ENCODE data around the gene NGFR. TPM values are rescaled to one million over a fixed set of nuclear protein-coding genes. Genes with fewer than 3 reads are reported as not detected.

The NGFR gene
- total and polyA plus RNA-seq, 12 donors = 1.8 to 22.9 (median 4.7) TPM

DNA sequence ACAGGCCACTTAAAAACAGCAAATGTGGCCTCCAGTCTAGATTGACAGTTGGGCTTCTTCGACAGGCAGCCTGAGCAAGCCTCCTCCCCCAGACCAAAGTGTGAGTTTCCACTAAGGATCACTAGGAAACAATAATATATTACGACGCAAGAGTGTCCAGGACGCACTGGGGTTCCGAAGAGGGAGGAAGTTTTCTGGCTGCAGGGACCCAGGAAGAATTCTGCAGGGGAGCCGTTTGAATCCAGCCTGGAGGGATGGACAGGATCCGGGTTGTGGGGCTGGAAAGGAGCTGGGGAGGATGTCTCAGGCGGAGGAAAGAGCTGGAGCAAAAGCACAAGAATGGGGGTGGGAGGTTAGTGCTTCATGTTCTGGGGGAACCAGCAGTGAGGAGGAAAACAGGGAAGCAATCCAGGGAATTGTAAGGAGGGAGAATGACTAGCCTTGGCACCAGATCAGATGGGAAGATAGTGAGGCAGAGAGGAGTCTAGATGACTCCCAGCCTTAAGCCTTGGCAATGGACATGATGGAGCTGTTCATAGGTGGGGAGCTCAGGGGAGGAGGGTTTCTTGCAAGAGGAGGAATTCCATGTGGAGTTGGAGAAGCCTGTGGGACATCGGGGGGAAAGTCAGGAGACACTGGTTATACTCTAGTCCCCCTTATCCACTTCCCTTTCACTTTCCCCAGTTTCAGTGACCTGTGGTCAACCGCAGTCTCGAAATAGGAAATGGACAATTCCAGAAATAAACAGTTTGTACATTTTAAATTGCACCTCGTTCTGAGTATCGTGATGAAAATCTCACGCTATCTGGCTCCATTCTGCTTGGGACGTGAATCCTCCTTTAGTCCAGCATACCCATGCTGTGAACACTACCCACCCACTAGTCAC lies 26.6 kb downstream of the NGFR start:
- Histone ChIP-seq H3K27me3 (peaks cover 0 to 69% (median 0%) of the 10 kb centered on the region in 7 donors), H3K4me1 (peaks cover 0 to 31% (median under 1%) of the 10 kb centered on the region in 9 donors), H3K36me3 (no peaks in the 10 kb centered on the region), H3K4me3 (no peak overlapping the region), H3K9me3 (no peaks in the 10 kb centered on the region), H3K27ac (peak overlapping the region in 2 of 10 donors; percentile 1 to 51)
- TF ChIP-seq, protein P1, sequence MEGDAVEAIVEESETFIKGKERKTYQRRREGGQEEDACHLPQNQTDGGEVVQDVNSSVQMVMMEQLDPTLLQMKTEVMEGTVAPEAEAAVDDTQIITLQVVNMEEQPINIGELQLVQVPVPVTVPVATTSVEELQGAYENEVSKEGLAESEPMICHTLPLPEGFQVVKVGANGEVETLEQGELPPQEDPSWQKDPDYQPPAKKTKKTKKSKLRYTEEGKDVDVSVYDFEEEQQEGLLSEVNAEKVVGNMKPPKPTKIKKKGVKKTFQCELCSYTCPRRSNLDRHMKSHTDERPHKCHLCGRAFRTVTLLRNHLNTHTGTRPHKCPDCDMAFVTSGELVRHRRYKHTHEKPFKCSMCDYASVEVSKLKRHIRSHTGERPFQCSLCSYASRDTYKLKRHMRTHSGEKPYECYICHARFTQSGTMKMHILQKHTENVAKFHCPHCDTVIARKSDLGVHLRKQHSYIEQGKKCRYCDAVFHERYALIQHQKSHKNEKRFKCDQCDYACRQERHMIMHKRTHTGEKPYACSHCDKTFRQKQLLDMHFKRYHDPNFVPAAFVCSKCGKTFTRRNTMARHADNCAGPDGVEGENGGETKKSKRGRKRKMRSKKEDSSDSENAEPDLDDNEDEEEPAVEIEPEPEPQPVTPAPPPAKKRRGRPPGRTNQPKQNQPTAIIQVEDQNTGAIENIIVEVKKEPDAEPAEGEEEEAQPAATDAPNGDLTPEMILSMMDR (IDR thresholded peaks at IDR 0.05) = no peak
- WGBS, 2 donors = 58 to 66% methylated on average over 15 of the region's 15 CpGs
- intact Hi-C loops (cut with DNase I) = no loop called here
- ATAC-seq (no peak), DNase-seq (no peak)

DNA sequence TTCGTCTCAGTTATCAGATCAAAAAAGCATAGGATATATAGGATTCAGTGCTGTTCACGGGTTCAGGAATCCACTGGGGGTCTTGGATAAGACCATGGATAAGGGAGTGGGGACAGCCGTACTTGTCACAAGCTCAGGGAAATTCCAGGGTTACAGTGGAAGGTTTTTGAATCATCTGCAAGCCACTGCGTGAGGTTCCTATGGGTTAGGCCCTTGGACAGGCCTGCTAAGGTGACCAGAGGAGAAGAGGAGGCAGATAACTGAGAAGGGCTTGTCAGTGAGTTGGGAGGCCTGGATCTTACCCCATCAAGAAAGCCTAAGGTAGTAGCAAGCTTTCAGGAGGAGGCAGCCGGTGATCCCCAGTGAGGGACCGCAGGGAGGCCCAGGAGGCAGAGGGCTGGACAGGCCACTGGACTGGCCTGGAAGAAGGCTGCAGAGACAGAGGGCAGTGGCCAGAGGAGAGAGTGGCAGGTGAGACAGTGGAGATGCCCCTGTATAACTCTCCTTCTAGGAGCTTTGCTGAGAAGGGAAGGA lies 27.3 kb downstream of the NGFR start:
- peak overlapping the region in 2 of 10 donors; percentile 1 to 51 for H3K27ac ChIP-seq
- no peaks in the 10 kb centered on the region for H3K9me3 ChIP-seq
- no peaks in the 10 kb centered on the region for H3K36me3 ChIP-seq
- no peak for DNase-seq
- no peak for ATAC-seq
- no peak overlapping the region for H3K4me3 ChIP-seq
- 84 to 86% methylated on average over 6 of the region's 6 CpGs for WGBS, 2 donors
- peaks cover 0 to 76% (median 0%) of the 10 kb centered on the region in 7 donors for H3K27me3 ChIP-seq
- peaks cover 0 to 31% (median 0%) of the 10 kb centered on the region in 9 donors for H3K4me1 ChIP-seq
- intact Hi-C loops (cut with DNase I) = no loop called here
- TF ChIP-seq, protein P1 (IDR thresholded peaks at IDR 0.05) = no peak

GRCh38 chr17:49523196-49523595 lies 28.1 kb downstream of the NGFR start:
- H3K9me3 ChIP-seq = no peaks in the 10 kb centered on the region
- peaks cover 0 to 31% (median 0%) of the 10 kb centered on the region in 9 donors for H3K4me1 ChIP-seq
- WGBS, 2 donors = 87 to 89% methylated on average over 5 of the region's 5 CpGs
- intact Hi-C loops (cut with DNase I) = no loop called here
- ATAC-seq (no peak), DNase-seq (no peak)
- H3K4me3 ChIP-seq = no peak overlapping the region
- no peaks in the 10 kb centered on the region for H3K36me3 ChIP-seq
- TF ChIP-seq, protein P1 (IDR thresholded peaks at IDR 0.05) = no peak
- H3K27me3 ChIP-seq = peaks cover 0 to 76% (median 0%) of the 10 kb centered on the region in 7 donors
- H3K27ac ChIP-seq = no peak overlapping the region

DNA sequence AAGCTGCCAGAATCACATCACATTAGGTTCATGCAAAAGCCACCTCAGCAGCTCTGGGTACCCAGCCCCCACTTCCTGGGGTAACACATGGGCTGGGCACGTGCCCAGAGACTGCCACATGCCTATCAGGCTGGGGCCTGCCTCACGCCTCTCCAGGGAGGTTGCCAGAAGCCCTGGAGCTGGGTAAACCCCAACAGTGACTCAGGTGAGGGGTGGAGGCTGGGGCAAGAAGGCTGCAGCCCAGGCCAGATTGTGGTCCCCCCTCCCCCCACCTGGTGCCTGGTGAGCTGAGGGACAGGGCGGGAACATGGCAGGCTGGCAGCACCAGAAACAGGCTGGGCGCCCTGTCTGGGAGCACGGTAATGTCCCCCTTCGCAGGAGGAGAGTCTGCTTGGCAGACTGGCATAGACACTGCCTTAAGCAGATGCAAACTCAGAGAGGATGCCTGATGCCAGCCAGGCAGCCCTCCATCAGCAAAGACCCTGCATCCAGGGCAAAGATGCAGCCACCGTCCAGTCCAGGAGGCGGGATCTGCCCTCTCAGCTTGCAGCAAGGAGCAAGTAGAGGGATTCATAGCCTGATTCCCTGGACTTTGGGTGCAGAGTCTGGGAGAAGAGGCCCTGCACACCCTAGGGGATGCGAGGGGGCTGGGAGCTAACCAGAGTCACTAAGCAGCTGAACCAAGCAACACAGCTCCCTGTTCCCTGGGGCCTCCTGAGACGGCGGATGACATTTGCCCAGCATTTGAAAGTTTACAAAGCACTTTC lies 28.8 kb downstream of the NGFR start:
- Histone ChIP-seq H3K27ac (no peak overlapping the region), H3K4me1 (peaks cover 0 to 31% (median 0%) of the 10 kb centered on the region in 9 donors), H3K9me3 (no peaks in the 10 kb centered on the region), H3K36me3 (no peaks in the 10 kb centered on the region), H3K4me3 (no peak overlapping the region), H3K27me3 (peaks cover 0 to 77% (median 1%) of the 10 kb centered on the region in 7 donors)
- intact Hi-C loops (cut with DNase I) = no loop called here
- ATAC-seq (no peak), DNase-seq (no peak)
- WGBS, 2 donors = 83 to 85% methylated on average over 11 of the region's 11 CpGs
- TF ChIP-seq, protein P1 (IDR thresholded peaks at IDR 0.05) = no peak

All from heart right ventricle (tissue), 16 donors.